Kidney epithelial cell (primary cell): ENCODE results near the gene CA11. TPM values are rescaled to one million over a fixed set of nuclear protein-coding genes. Genes with fewer than 3 reads are reported as not detected.

Source experiments
- DNase-seq: peaks from one replicate; pipeline ENCODE4 v3.0.0-alpha.2; 2010; ENCODE audit warnings: low read depth
- H3K27me3 ChIP-seq: 2 replicates; pipeline ENCODE4 v1.6.0; 2011; ENCODE audit warnings: low read length; ENCODE audit not compliant: control insufficient read depth, insufficient read depth
- H3K36me3 ChIP-seq: 2 replicates; pipeline ENCODE4 v1.5.1; 2011; ENCODE audit warnings: low read length; ENCODE audit not compliant: control insufficient read depth, insufficient read depth
- H3K4me3 ChIP-seq: 2 replicates; pipeline ENCODE4 v1.5.1; 2011; ENCODE audit warnings: low read depth, mild to moderate bottlenecking, control low read depth, low read length
- CTCF ChIP-seq: IDR thresholded peaks from 2 replicates; pipeline ENCODE4 v1.5.1; 2011; ENCODE audit warnings: mild to moderate bottlenecking, moderate library complexity, low read length, control low read depth, inconsistent platforms; ENCODE audit not compliant: insufficient read depth, poor library complexity, severe bottlenecking
- total RNA-seq: library from RNA; depleted of rRNA; stranded (reverse); fragments of >200 nt; gene quantifications from 2 replicates; pipeline ENCODE4 v1.2.3, GENCODE V29; 2015

CA11 gene
- total RNA-seq, 1 donor from 2014 or later: 1.1 TPM

GRCh38 chr19:48636859-48637448 is 9.0 kb downstream of the CA11 start, which contains the start of gene DBP:
TSS of gene DBP (minus strand) at chr19:48637379. CDS start at chr19:48636994, 385 bp downstream.
- DNase-seq: no peak
- peak within 1 kb of the TSS; percentile 56 for H3K4me3 ChIP-seq
- H3K36me3 ChIP-seq: no peaks in the 10 kb centered on the region
- H3K27me3 ChIP-seq: peaks cover 3% of the 10 kb centered on the region
- TF ChIP-seq CTCF: peak; percentile 18

GRCh38 chr19:48635966-48636858 is 9.8 kb downstream of the CA11 start:
- peak overlapping the region; percentile 42 for H3K4me3 ChIP-seq
- no peak for TF ChIP-seq CTCF
- peaks cover 3% of the 10 kb centered on the region for H3K27me3 ChIP-seq
- no peak for DNase-seq
- no peaks in the 10 kb centered on the region for H3K36me3 ChIP-seq

- Histone ChIP-seq H3K27me3 (peaks cover 3% of the 10 kb centered on the region), H3K36me3 (no peaks in the 10 kb centered on the region), H3K4me3 (peak overlapping the region; percentile 42)
- no peak for TF ChIP-seq CTCF
- DNase-seq: no peak
Measured at GRCh38 chr19:48635263-48635965, 10.6 kb downstream of the CA11 start.

- H3K36me3 ChIP-seq: no peaks in the 10 kb centered on the region
- no peak overlapping the region for H3K4me3 ChIP-seq
- no peak for TF ChIP-seq CTCF
- H3K27me3 ChIP-seq: peaks cover 3% of the 10 kb centered on the region
- peak; percentile 85 for DNase-seq
Measured at GRCh38 chr19:48634424-48635262, 11.3 kb downstream of the CA11 start.

GRCh38 chr19:48634036-48634342 is 12.0 kb downstream of the CA11 start:
- Histone ChIP-seq H3K27me3 (no peaks in the 10 kb centered on the region), H3K36me3 (no peaks in the 10 kb centered on the region), H3K4me3 (no peak overlapping the region)
- DNase-seq: no peak
- TF ChIP-seq CTCF: no peak
